ENCODE measurements around the gene PPP1R16B. TPM values are rescaled to one million over a fixed set of nuclear protein-coding genes. Genes with fewer than 3 reads are reported as not detected.
"Not testable (repeated sequence)": the region's sequence is repeated elsewhere in the genome, so short reads cannot be mapped to it uniquely, and the experiment has no call there.

The PPP1R16B gene
- total RNA-seq, 1 experiment from 2014 or later, result 19.8 TPM

DNA sequence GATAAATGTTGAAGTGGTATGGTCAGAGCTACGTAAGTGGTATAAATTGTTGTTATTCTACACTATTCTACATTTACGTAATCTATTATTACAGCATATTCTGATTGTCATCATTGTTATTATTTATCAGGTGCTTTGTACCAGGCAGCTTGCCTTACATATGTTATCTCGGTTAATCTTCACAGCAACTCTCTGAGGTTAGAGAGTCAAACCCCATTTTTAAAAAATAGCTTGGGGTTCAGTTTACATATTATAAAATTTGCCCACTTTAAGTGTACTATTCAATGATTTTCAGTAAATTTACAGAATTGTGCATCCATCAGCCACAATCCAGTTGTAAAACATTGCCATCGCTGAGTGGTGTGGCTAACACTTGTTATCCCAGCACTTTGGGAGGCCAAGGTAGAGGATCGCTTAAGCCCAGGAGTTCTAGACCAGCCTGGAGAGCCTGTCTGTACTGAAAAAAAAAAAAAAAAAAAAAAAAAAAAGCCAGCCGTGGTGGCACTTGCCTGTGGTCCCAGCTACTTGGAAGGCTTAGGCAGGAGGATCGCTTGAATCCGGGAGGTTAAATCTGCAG, 35.5 kb downstream of the PPP1R16B start:
- Histone ChIP-seq H3K27me3 (ENCODE audit: control insufficient read depth, insufficient read depth, low read length) (no peaks in the 10 kb centered on the region), H3K4me3 (ENCODE audit: insufficient read depth, low read depth, low read length) (no peak overlapping the region), H3K36me3 (replicated peaks; ENCODE audit: control insufficient read depth, insufficient read depth, low read length) (no peaks in the 10 kb centered on the region)
- DNase-seq, result no peak

DNA sequence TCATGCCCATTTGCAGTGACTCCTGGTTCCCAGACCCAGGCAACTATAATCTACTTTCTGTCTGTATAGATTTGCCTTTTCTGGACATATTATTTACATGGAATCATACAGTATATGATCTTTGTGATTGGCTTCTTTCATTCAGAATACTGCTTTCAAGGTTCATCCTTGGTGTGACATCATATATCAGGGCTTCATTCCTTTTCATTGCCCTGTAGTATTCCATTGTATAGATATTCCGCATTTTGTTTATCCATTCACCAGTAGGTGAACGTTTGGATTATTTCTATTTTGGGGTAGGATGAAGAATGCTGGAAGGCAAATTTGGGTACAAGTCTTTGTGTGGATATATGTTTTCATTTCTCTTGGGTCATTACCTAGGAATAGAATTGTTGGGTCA, 36.1 kb downstream of the PPP1R16B start:
- H3K36me3 ChIP-seq (replicated peaks; ENCODE audit: control insufficient read depth, insufficient read depth, low read length), result no peaks in the 10 kb centered on the region
- no peak overlapping the region for H3K4me3 ChIP-seq (ENCODE audit: insufficient read depth, low read depth, low read length)
- H3K27me3 ChIP-seq (ENCODE audit: control insufficient read depth, insufficient read depth, low read length), result no peaks in the 10 kb centered on the region
- no peak for DNase-seq

GRCh38 chr20:38842026-38842425, 36.5 kb downstream of the PPP1R16B start:
- no peaks in the 10 kb centered on the region for H3K36me3 ChIP-seq (replicated peaks; ENCODE audit: control insufficient read depth, insufficient read depth, low read length)
- DNase-seq, result no peak
- no peak overlapping the region for H3K4me3 ChIP-seq (ENCODE audit: insufficient read depth, low read depth, low read length)
- no peaks in the 10 kb centered on the region for H3K27me3 ChIP-seq (ENCODE audit: control insufficient read depth, insufficient read depth, low read length)

DNA sequence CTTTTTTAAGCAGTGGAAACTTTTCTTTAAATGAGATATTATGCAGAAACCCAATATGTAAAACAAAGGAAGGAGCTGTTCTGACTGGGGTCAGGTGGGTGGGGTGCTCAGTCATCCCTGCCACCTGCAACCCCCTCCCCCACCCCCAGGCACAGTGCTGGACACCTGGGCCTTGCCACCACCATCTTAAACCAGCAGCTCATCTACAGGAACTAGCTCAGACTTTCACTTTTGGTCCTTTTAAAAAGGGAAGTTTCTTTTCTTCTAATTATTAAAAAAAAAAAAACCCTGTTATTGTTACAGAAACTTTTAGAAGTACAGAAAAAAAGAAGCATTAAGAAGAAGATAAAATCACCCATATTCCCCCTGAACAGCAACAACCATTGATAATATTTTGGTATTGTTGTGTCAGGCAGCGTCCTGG, 37.1 kb downstream of the PPP1R16B start:
- no peak for DNase-seq
- Histone ChIP-seq H3K36me3 (replicated peaks; ENCODE audit: control insufficient read depth, insufficient read depth, low read length) (no peaks in the 10 kb centered on the region), H3K27me3 (ENCODE audit: control insufficient read depth, insufficient read depth, low read length) (no peaks in the 10 kb centered on the region), H3K4me3 (ENCODE audit: insufficient read depth, low read depth, low read length) (no peak overlapping the region)

DNA sequence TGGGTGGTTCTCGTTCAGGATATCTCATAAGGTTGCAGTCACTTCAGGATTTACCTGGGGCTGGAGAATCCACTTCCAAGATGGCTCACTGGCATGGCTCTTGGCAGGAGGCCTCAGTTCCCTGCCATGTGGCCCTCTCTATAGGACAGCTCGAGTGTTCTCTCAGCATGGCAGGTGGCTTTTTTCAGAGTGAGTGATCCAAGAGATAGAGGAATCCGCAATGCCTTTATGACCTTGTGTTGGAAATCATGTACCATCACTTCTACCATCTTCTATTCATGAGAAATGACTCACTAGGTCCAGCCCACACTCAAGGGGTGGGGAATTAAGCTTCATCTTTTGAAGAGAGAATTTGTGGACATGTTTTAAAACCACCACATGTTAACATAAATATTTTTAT, 37.8 kb downstream of the PPP1R16B start:
- no peak overlapping the region for H3K4me3 ChIP-seq (ENCODE audit: insufficient read depth, low read depth, low read length)

GRCh38 chr20:38844963-38845362, 39.5 kb downstream of the PPP1R16B start:
- Histone ChIP-seq H3K27me3 (ENCODE audit: control insufficient read depth, insufficient read depth, low read length) (no peaks in the 10 kb centered on the region), H3K36me3 (replicated peaks; ENCODE audit: control insufficient read depth, insufficient read depth, low read length) (no peaks in the 10 kb centered on the region), H3K4me3 (ENCODE audit: insufficient read depth, low read depth, low read length) (no peak overlapping the region)
- DNase-seq, result no peak

More for the DNA sequence above, 37.8 kb downstream of the PPP1R16B start:
- no peaks in the 10 kb centered on the region for H3K27me3 ChIP-seq (ENCODE audit: control insufficient read depth, insufficient read depth, low read length)
- DNase-seq, result no peak
- no peaks in the 10 kb centered on the region for H3K36me3 ChIP-seq (replicated peaks; ENCODE audit: control insufficient read depth, insufficient read depth, low read length)

DNA sequence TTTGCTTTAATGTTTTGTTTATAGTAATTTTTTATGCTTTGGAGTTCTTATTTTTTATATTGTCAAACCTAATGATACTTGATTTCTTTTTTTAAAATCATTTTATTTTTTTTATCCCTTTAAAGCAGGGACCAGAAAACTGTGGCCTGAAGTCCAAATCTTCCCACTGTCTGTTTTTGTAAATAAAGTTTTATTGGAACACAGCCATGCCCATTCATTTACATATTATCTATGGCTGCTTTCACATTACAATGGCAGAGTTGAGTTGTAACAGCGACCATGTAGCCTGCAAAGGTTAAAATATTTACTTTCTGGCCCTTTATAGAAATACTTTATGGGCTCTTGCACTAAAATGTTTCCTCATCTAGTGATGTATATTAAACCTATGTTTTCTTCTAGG, 42.3 kb downstream of the PPP1R16B start:
- DNase-seq, result no peak
- Histone ChIP-seq H3K36me3 (replicated peaks; ENCODE audit: control insufficient read depth, insufficient read depth, low read length) (no peaks in the 10 kb centered on the region), H3K4me3 (ENCODE audit: insufficient read depth, low read depth, low read length) (no peak overlapping the region), H3K27me3 (ENCODE audit: control insufficient read depth, insufficient read depth, low read length) (no peaks in the 10 kb centered on the region)

GRCh38 chr20:38853759-38854158, 48.3 kb downstream of the PPP1R16B start:
- Histone ChIP-seq H3K36me3 (replicated peaks; ENCODE audit: control insufficient read depth, insufficient read depth, low read length) (no peaks in the 10 kb centered on the region), H3K27me3 (ENCODE audit: control insufficient read depth, insufficient read depth, low read length) (no peaks in the 10 kb centered on the region), H3K4me3 (ENCODE audit: insufficient read depth, low read depth, low read length) (no peak overlapping the region)
- no peak for DNase-seq

DNA sequence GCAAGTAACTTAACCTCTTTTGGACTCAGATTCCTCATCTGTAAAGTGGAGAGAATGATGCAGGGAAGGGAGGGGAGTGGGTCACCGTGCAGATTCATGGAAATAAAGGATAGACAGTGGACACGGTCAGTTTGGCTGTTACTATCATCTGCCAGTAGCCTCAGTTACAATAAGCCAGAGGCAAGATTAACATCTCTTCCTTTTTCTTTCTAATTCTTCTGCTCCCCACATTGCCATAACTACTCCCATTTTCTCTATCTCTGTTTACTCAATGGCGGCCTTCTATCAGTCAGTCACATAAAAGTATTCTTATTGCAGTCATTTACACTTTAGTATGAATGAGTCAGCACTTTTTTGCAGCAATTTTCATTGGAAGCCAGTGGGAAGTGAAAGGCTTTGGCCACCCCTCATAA, 49.2 kb downstream of the PPP1R16B start:
- Histone ChIP-seq H3K4me3 (ENCODE audit: insufficient read depth, low read depth, low read length) (no peak overlapping the region), H3K36me3 (replicated peaks; ENCODE audit: control insufficient read depth, insufficient read depth, low read length) (no peaks in the 10 kb centered on the region), H3K27me3 (ENCODE audit: control insufficient read depth, insufficient read depth, low read length) (no peaks in the 10 kb centered on the region)
- no peak for DNase-seq

- H3K4me3 ChIP-seq (ENCODE audit: insufficient read depth, low read depth, low read length), result no peak overlapping the region
- no peak for DNase-seq
- no peaks in the 10 kb centered on the region for H3K27me3 ChIP-seq (ENCODE audit: control insufficient read depth, insufficient read depth, low read length)
- no peaks in the 10 kb centered on the region for H3K36me3 ChIP-seq (replicated peaks; ENCODE audit: control insufficient read depth, insufficient read depth, low read length)
These were observed 49.9 kb downstream of the PPP1R16B start for GRCh38 chr20:38855356-38855755.

DNA sequence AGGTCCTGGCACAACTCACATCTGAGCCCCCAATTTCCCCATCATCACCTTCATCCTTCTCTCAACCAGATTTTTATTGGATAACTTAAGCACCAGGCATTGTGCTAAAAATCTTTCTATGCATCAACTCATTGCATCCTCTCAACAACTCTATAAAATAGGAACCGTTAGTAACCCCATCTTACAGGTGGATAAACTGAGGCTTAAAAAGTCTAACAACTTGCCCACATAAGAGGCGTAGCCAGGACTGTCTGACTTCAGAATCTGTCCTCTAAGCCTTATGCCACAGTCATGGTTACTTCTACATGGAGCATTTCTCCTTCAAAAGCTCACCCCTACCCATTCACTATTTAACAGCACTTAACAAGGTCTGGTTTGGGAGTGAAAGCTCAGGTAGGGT, 51.1 kb downstream of the PPP1R16B start:
- H3K4me3 ChIP-seq (ENCODE audit: insufficient read depth, low read depth, low read length), result no peak overlapping the region
- no peak for DNase-seq
- H3K27me3 ChIP-seq (ENCODE audit: control insufficient read depth, insufficient read depth, low read length), result no peaks in the 10 kb centered on the region
- H3K36me3 ChIP-seq (replicated peaks; ENCODE audit: control insufficient read depth, insufficient read depth, low read length), result no peaks in the 10 kb centered on the region

- Histone ChIP-seq H3K36me3 (replicated peaks; ENCODE audit: control insufficient read depth, insufficient read depth, low read length) (no peaks in the 10 kb centered on the region), H3K27me3 (ENCODE audit: control insufficient read depth, insufficient read depth, low read length) (no peaks in the 10 kb centered on the region), H3K4me3 (ENCODE audit: insufficient read depth, low read depth, low read length) (no peak overlapping the region)
- no peak for DNase-seq
These were observed 52.2 kb downstream of the PPP1R16B start for GRCh38 chr20:38857703-38858102.

DNA sequence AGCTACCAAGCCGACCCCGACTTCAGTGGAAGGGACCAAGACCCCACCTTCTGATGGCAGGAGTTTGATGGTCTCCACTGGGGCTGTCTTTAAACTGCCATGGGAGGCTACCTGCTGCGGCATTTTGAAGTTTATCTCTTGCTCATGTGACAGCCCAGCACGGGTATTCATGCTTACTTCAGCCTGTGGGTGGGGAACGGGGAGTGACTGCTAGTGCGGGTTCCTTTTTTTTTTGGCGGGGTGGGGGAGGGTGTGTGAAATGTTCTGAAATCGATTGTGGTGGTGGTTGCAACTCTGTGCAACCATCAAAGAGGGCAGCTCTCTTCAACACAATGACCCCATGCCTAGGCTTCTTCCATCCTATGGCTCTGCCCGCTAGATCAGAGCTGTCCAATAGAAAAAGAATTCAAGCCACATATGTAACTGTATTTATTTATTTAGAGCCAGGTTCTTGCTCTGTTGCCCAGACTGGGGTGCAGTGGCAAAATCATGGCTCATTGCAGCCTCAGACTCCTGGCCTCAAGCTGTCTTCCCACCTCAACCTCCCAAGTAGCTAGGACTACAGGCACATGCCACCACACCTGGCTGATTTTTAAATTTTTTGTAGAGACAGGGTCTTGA, 53.7 kb downstream of the PPP1R16B start:
- no peaks in the 10 kb centered on the region for H3K27me3 ChIP-seq (ENCODE audit: control insufficient read depth, insufficient read depth, low read length)
- no peaks in the 10 kb centered on the region for H3K36me3 ChIP-seq (replicated peaks; ENCODE audit: control insufficient read depth, insufficient read depth, low read length)
- H3K4me3 ChIP-seq (ENCODE audit: insufficient read depth, low read depth, low read length), result no peak overlapping the region
- DNase-seq, result no peak

- not testable (repeated sequence) for H3K27me3 ChIP-seq (ENCODE audit: control insufficient read depth, insufficient read depth, low read length); H3K36me3 ChIP-seq (replicated peaks; ENCODE audit: control insufficient read depth, insufficient read depth, low read length); H3K4me3 ChIP-seq (ENCODE audit: insufficient read depth, low read depth, low read length); DNase-seq
These were observed 54.4 kb downstream of the PPP1R16B start for GRCh38 chr20:38859857-38860256.

- Histone ChIP-seq H3K4me3 (ENCODE audit: insufficient read depth, low read depth, low read length) (no peak overlapping the region), H3K27me3 (ENCODE audit: control insufficient read depth, insufficient read depth, low read length) (no peaks in the 10 kb centered on the region), H3K36me3 (replicated peaks; ENCODE audit: control insufficient read depth, insufficient read depth, low read length) (no peaks in the 10 kb centered on the region)
- DNase-seq, result no peak
These were observed 55.5 kb downstream of the PPP1R16B start for GRCh38 chr20:38861071-38861401.

DNA sequence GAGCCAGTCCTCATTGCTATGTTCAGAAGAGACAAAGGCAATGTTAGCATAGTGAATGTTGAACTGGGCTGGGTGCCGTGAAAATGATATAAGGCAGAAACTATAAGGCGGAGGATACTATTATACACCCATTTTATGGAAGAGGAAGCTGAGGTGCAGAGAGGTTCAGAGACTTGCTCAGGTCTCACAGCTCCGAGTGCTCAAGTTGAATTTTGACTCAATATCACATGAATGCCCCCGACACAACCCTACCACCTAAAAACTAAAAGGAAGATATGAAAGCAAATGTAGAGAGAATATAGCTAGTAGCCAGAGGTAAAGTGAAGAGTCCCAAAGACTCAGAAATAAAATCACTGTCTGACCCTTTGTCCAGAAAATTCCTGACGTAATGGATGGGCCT, 56.7 kb downstream of the PPP1R16B start:
- H3K4me3 ChIP-seq (ENCODE audit: insufficient read depth, low read depth, low read length), result no peak overlapping the region
- no peak for DNase-seq
- no peaks in the 10 kb centered on the region for H3K36me3 ChIP-seq (replicated peaks; ENCODE audit: control insufficient read depth, insufficient read depth, low read length)
- H3K27me3 ChIP-seq (ENCODE audit: control insufficient read depth, insufficient read depth, low read length), result no peaks in the 10 kb centered on the region
